Suppressor macrophage treated with lipopolysaccharide for 4 hours (primary cell): ENCODE measurements around the gene UGT1A6.
"Not testable (repeated sequence)": the region's sequence is repeated elsewhere in the genome, so short reads cannot be mapped to it uniquely, and the experiment has no call there.

Source experiments
- DNase-seq: peaks from one replicate; pipeline ENCODE4 v3.0.0-alpha.2; 2020

Gene UGT1A6

GRCh38 chr2:233688341-233688740, 4.3 kb upstream of the UGT1A6 start:
- no peak for DNase-seq

- no peak for DNase-seq
Observed at GRCh38 chr2:233689031-233689430, 3.7 kb upstream of the UGT1A6 start.

GRCh38 chr2:233689501-233689900, 3.2 kb upstream of the UGT1A6 start:
- no peak for DNase-seq

GRCh38 chr2:233690444-233690843, 2.2 kb upstream of the UGT1A6 start:
- DNase-seq, result no peak

- DNase-seq, result no peak
Observed at GRCh38 chr2:233691443-233692433, 952 bp upstream of the UGT1A6 start.

- DNase-seq, result no peak
Observed at GRCh38 chr2:233693963-233694362, 1.3 kb downstream of the UGT1A6 start.

GRCh38 chr2:233698740-233699139, 6.0 kb downstream of the UGT1A6 start:
- no peak for DNase-seq

- no peak for DNase-seq
Observed at GRCh38 chr2:233699424-233700027, 6.8 kb downstream of the UGT1A6 start.

GRCh38 chr2:233700028-233700635, 7.4 kb downstream of the UGT1A6 start:
- DNase-seq, result no peak

GRCh38 chr2:233700842-233701241, 8.2 kb downstream of the UGT1A6 start:
- DNase-seq, result not testable (repeated sequence)

GRCh38 chr2:233702238-233702637, 9.5 kb downstream of the UGT1A6 start:
- DNase-seq, result no peak

GRCh38 chr2:233705911-233706506, 13.3 kb downstream of the UGT1A6 start:
- DNase-seq, result no peak

GRCh38 chr2:233706720-233707119, 14.0 kb downstream of the UGT1A6 start:
- no peak for DNase-seq

- DNase-seq, result no peak
Observed at GRCh38 chr2:233707940-233708644, 15.4 kb downstream of the UGT1A6 start.

- DNase-seq, result no peak
Observed at GRCh38 chr2:233708942-233709341, 16.3 kb downstream of the UGT1A6 start.

- peak; percentile 75 for DNase-seq
Observed at GRCh38 chr2:233711312-233712008, 18.8 kb downstream of the UGT1A6 start.

- DNase-seq, result no peak
Observed at GRCh38 chr2:233712611-233713261, 20.0 kb downstream of the UGT1A6 start, which contains the start of gene UGT1A5. Gene UGT1A5, plus strand, starts transcription at chr2:233712907. Its CDS starts 85 bp downstream, at chr2:233712992.

- DNase-seq, result no peak
Observed at GRCh38 chr2:233713262-233713615, 20.5 kb downstream of the UGT1A6 start.

- no peak for DNase-seq
Observed at GRCh38 chr2:233714121-233714520, 21.4 kb downstream of the UGT1A6 start.

GRCh38 chr2:233718552-233718951, 25.9 kb downstream of the UGT1A6 start, which contains the start of gene UGT1A4:
Gene UGT1A4, plus strand, starts transcription at chr2:233718736. Its CDS starts 85 bp downstream, at chr2:233718821.
- DNase-seq, result no peak

GRCh38 chr2:233728723-233729301, 36.1 kb downstream of the UGT1A6 start, which contains the start of gene UGT1A3:
Gene UGT1A3, plus strand, starts transcription at chr2:233729042. Its CDS starts 85 bp downstream, at chr2:233729127.
- DNase-seq, result no peak
